HEK293 (cell line): ENCODE results near the gene UST.

ENCODE experiments used
- CTCF ChIA-PET: fragments of 350-600 bp; formaldehyde crosslinking; extraction: SDS; loops from one replicate; lab custom pipeline; 2021; ENCODE audit warnings: antibody characterized with exemption; lab: Yijun Ruan, JAX
- POLR2A ChIA-PET: fragments of 300-600 bp; formaldehyde crosslinking; extraction: SDS; loops from one replicate; lab custom pipeline; 2020; ENCODE audit warnings: antibody characterized with exemption, inconsistent platforms; lab: Yijun Ruan, JAX
- H3K27ac ChIP-seq: fragments of 200-500 bp; sonication (Bioruptor generic); 2 replicates; pipeline ENCODE4 v1.5.1; 2014; ENCODE audit warnings: low read depth, low read length, control low read depth, inconsistent platforms; ENCODE audit errors: extremely low read depth
- H3K36me3 ChIP-seq, 2 experiments: fragments of 200-500 bp in 1 of 2; sonication (Bioruptor generic) in 1 of 2; 1 replicate in 1 of 2; 2 replicates in 1 of 2; pipeline ENCODE4 v1.5.1; 2014 to 2017; ENCODE audit warnings: inconsistent platforms in 2 of 2, low read length in 2 of 2; ENCODE audit not compliant: control insufficient read depth in 2 of 2, insufficient read depth in 1 of 2
- H3K4me1 ChIP-seq: fragments of 200-500 bp; sonication (Bioruptor generic); 2 replicates; pipeline ENCODE4 v1.5.1; 2014; ENCODE audit warnings: mild to moderate bottlenecking, low read length, inconsistent platforms; ENCODE audit not compliant: control insufficient read depth, insufficient read depth
- H3K4me3 ChIP-seq: 2 replicates; pipeline ENCODE4 v1.5.1; 2011; ENCODE audit warnings: low read depth, mild to moderate bottlenecking, control low read depth, low read length, moderate library complexity
- H3K9me3 ChIP-seq: fragments of 200-500 bp; sonication (Bioruptor generic); 2 replicates; pipeline ENCODE4 v1.5.1; 2014; ENCODE audit warnings: low read depth, low read length, inconsistent platforms; ENCODE audit not compliant: control insufficient read depth, insufficient read depth
- ZNF146 ChIP-seq: fragments of 450-650 bp; formaldehyde crosslinking; IDR thresholded peaks from 2 replicates; pipeline ENCODE4 v1.5.1; 2016; ENCODE audit warnings: missing biosample characterization, missing genetic modification characterization
- ZNF157 ChIP-seq: fragments of 450-650 bp; formaldehyde crosslinking; IDR thresholded peaks from 2 replicates; pipeline ENCODE4 v1.5.1; 2016; ENCODE audit warnings: missing biosample characterization, missing genetic modification characterization
- ZNF169 ChIP-seq: fragments of 450-650 bp; formaldehyde crosslinking; IDR thresholded peaks from 2 replicates; pipeline ENCODE4 v1.5.1; 2016; ENCODE audit warnings: missing biosample characterization, missing genetic modification characterization

The UST gene

GRCh38 chr6:149122850-149123821 is 376.3 kb downstream of the UST start (continued):
- no peak for TF ChIP-seq ZNF157 (tag by site-specific recombination)

- POLR2A ChIA-PET, result no interaction called here
These were observed 378.5 kb downstream of the UST start for GRCh38 chr6:149125309-149125708.

More at GRCh38 chr6:149125309-149125708, 378.5 kb downstream of the UST start:
- H3K4me1 ChIP-seq, result no peaks in the 10 kb centered on the region
- TF ChIP-seq ZNF146 (tag by site-specific recombination) (0 out of 2 replicates have a peak, but pooled peaks have one; percentile 25), ZNF169 (tag by site-specific recombination) (no peak)
- no peaks in the 10 kb centered on the region for H3K36me3 ChIP-seq
- H3K27ac ChIP-seq, result no peak overlapping the region
- H3K4me3 ChIP-seq, result no peak overlapping the region
- no peaks in the 10 kb centered on the region for H3K9me3 ChIP-seq
- CTCF ChIA-PET, result no interaction called here
